ENCODE results near the gene SLC22A17.

- TF ChIP-seq CTCF (IDR thresholded peaks at IDR 0.05; ENCODE audit: insufficient read depth, low read depth, low read length) (no peak), EZH2 (IDR thresholded peaks at IDR 0.05; ENCODE audit: insufficient read depth, low read length) (no peak)
These were observed 29.8 kb downstream of the SLC22A17 start for GRCh38 chr14:23322568-23323517.

All from astrocyte (in vitro differentiated cells and primary cell).